Breast epithelium (tissue), 4 donors: ENCODE results near the gene RPL7L1. TPM values are rescaled to one million over a fixed set of nuclear protein-coding genes. Genes with fewer than 3 reads are reported as not detected.

Experiments used
- DNase-seq, 2 donors: peaks; one replicate each; pipeline ENCODE4 v3.0.0-alpha.2; 2019; ENCODE audit warnings: low spot score in 2 of 2
- H3K27ac ChIP-seq, 2 donors: fragments of 200-600 bp; sonication (generic) in 1 of 2; one replicate each; pipeline ENCODE4 v1.5.1; 2016 to 2019; ENCODE audit warnings: mild to moderate bottlenecking in 1 of 2
- H3K27me3 ChIP-seq, 2 donors: fragments of 200-600 bp; sonication (generic) in 1 of 2; one replicate each; pipeline versions ENCODE4 v1.5.1 to v1.6.0; 2017 to 2019; ENCODE audit warnings: control low read depth in 1 of 2, mild to moderate bottlenecking in 1 of 2
- H3K36me3 ChIP-seq: fragments of 200-600 bp; one replicate; pipeline ENCODE4 v1.5.1; 2019
- H3K4me1 ChIP-seq, 2 donors: fragments of 200-600 bp; sonication (generic); one replicate each; pipeline ENCODE4 v1.5.1; 2016 to 2019; ENCODE audit warnings: control low read depth in 1 of 2
- H3K4me3 ChIP-seq, 3 donors: fragments of 200-600 bp; sonication (generic); 1 replicate in 2 of 3; 2 replicates in 1 of 3; pipeline ENCODE4 v1.5.1; 2016 to 2019; ENCODE audit warnings: mild to moderate bottlenecking in 3 of 3, moderate library complexity in 2 of 3
- H3K9me3 ChIP-seq, 2 donors: fragments of 200-600 bp; sonication (generic) in 1 of 2; one replicate each; pipeline ENCODE4 v1.5.1; 2016 to 2019; ENCODE audit warnings: control low read depth in 1 of 2
- POLR2A ChIP-seq: fragments of 450-650 bp; IDR thresholded peaks from one replicate; pipeline ENCODE4 v1.6.1; 2016; ENCODE audit warnings: antibody characterized with exemption, mild to moderate bottlenecking, moderate library complexity
- POLR2AphosphoS5 ChIP-seq, 3 donors: sonication (generic); formaldehyde crosslinking; IDR thresholded peaks; one replicate each; pipeline ENCODE4 v1.6.1; 2017; ENCODE audit warnings: antibody characterized with exemption in 3 of 3
- intact Hi-C: fragments of 100-400 bp; cut with DNase I; formaldehyde crosslinking; loops from one replicate; pipeline ENCODE4 v1.15.1; 2023; ENCODE audit warnings: low total_unique reads
- total RNA-seq, 3 donors: library from RNA; depleted of rRNA; stranded (reverse); fragments of >200 nt; gene quantifications; one replicate each; pipeline ENCODE4 v1.1.0, GENCODE V29; 2016
- TF ChIP-seq, protein P1 (sequence below), 3 donors: fragments of 450-650 bp; IDR thresholded peaks; one replicate each; pipeline ENCODE4 v1.5.1; 2016 to 2017; ENCODE audit warnings: antibody characterized with exemption in 3 of 3, mild to moderate bottlenecking in 3 of 3, moderate library complexity in 3 of 3

RPL7L1 gene
- total RNA-seq, 3 donors from 2014 or later, result 85.5 to 107 (median 90.1) TPM

DNA sequence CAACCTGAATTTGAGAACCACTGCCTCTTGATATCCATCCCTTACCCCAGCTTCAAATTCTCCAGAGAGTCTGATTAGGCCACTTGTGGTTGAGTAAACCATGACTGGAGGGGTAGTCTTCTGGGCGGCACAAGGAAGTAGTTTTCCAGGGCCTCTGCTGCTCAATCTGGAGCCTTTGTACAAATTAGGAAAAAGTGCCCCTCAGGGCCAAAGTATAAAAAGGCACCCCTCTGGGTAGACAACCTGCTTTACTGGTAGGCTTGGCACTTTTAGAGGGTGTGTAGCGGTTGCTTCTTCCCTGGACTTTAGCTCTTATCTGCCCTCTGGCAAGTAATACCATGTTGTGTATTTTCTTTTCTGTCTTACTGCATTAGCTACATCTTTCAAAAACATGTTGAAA, 32.9 kb upstream of the RPL7L1 start:
- Histone ChIP-seq H3K27me3 (no peaks in the 10 kb centered on the region), H3K9me3 (no peaks in the 10 kb centered on the region), H3K4me3 (no peak overlapping the region), H3K4me1 (no peaks in the 10 kb centered on the region), H3K27ac (no peak overlapping the region), H3K36me3 (no peaks in the 10 kb centered on the region)
- TF ChIP-seq, protein P1, sequence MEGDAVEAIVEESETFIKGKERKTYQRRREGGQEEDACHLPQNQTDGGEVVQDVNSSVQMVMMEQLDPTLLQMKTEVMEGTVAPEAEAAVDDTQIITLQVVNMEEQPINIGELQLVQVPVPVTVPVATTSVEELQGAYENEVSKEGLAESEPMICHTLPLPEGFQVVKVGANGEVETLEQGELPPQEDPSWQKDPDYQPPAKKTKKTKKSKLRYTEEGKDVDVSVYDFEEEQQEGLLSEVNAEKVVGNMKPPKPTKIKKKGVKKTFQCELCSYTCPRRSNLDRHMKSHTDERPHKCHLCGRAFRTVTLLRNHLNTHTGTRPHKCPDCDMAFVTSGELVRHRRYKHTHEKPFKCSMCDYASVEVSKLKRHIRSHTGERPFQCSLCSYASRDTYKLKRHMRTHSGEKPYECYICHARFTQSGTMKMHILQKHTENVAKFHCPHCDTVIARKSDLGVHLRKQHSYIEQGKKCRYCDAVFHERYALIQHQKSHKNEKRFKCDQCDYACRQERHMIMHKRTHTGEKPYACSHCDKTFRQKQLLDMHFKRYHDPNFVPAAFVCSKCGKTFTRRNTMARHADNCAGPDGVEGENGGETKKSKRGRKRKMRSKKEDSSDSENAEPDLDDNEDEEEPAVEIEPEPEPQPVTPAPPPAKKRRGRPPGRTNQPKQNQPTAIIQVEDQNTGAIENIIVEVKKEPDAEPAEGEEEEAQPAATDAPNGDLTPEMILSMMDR (IDR thresholded peaks at IDR 0.05), result no peak
- TF ChIP-seq POLR2A (no peak), POLR2AphosphoS5 (IDR thresholded peaks at IDR 0.05) (no peak)
- DNase-seq, result no peak
- intact Hi-C loops, result no loop called here

DNA sequence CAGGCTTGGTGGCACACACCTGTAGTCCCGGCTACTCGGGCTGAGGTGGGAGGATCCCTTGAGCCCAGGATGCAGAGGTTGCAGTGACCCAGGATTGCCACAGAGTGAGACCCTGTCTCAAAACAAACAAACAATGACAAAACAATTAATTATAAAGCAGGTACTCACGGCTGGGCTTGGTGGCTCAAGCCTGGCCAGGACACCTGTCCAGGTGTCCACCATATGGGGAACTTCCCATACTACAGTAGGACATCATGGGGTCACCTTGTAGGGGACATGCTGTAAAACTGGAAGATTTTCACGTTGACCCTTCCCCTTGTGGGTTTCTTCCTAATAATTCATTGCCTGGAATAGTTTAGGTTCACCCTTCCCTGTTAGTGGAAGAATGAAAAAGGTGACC, 30.7 kb upstream of the RPL7L1 start:
- no peak for TF ChIP-seq POLR2AphosphoS5 (IDR thresholded peaks at IDR 0.05)
- TF ChIP-seq POLR2A, result no peak
- TF ChIP-seq, protein P1 (IDR thresholded peaks at IDR 0.05), result no peak
- intact Hi-C loops, result no loop called here

DNA sequence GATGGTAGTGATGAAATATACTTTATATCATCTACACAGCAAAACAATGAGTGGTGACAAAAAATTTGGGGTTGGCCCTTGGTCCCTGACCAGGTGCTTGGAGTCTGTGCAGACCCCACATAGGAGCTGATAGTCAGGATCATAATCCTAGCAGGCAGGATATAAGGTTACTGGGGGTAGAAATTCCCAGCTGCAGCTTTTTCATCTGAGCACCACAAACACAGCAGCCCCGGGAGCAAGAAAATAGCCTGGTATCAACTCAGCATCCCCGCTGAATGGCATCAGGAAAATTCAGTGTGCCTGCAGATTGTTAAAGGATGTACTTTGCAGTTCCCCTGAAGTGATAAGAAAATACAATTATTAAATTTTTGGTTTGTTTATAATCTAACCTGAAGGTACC, 27.8 kb upstream of the RPL7L1 start:
- no peaks in the 10 kb centered on the region for H3K36me3 ChIP-seq
- no peak overlapping the region for H3K4me3 ChIP-seq
- H3K27ac ChIP-seq, result no peak overlapping the region
- no peaks in the 10 kb centered on the region for H3K9me3 ChIP-seq
- intact Hi-C loops, result no loop called here
- DNase-seq, result no peak
- TF ChIP-seq POLR2A (no peak), POLR2AphosphoS5 (IDR thresholded peaks at IDR 0.05) (no peak)
- TF ChIP-seq, protein P1 (IDR thresholded peaks at IDR 0.05), result no peak
- no peaks in the 10 kb centered on the region for H3K4me1 ChIP-seq
- no peaks in the 10 kb centered on the region for H3K27me3 ChIP-seq

More for the DNA sequence above, 30.7 kb upstream of the RPL7L1 start:
- H3K4me3 ChIP-seq, result no peak overlapping the region
- no peaks in the 10 kb centered on the region for H3K27me3 ChIP-seq
- no peaks in the 10 kb centered on the region for H3K4me1 ChIP-seq
- no peak for DNase-seq
- no peak overlapping the region for H3K27ac ChIP-seq
- no peaks in the 10 kb centered on the region for H3K9me3 ChIP-seq
- H3K36me3 ChIP-seq, result no peaks in the 10 kb centered on the region

DNA sequence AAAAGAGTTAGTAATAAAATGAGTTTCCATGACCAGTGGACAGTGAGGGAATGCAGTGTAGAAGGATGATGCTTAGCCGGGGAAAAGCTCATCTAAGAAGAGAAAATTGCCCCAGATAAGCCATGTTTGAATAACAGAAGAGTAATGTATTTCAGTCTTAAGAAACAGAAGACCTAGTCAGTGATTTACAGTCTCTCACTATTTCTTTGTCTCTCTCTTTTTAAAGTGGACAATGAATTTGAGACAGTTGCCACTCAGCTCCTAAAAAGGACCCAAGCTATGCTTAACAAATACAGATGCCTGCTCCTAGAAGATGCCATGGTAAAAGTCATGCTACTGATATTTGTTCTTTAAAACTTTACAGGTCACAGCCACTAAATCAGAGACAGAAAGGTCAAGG, 19.4 kb upstream of the RPL7L1 start:
- H3K27ac ChIP-seq, result no peak overlapping the region
- intact Hi-C loops, result no loop called here
- no peaks in the 10 kb centered on the region for H3K9me3 ChIP-seq
- DNase-seq, result no peak
- TF ChIP-seq POLR2AphosphoS5 (IDR thresholded peaks at IDR 0.05), result no peak
- TF ChIP-seq, protein P1 (IDR thresholded peaks at IDR 0.05), result no peak
- no peak for TF ChIP-seq POLR2A
- H3K4me3 ChIP-seq, result no peak overlapping the region
- H3K36me3 ChIP-seq, result peaks cover 17% of the 10 kb centered on the region
- H3K4me1 ChIP-seq, result no peaks in the 10 kb centered on the region
- H3K27me3 ChIP-seq, result no peaks in the 10 kb centered on the region

DNA sequence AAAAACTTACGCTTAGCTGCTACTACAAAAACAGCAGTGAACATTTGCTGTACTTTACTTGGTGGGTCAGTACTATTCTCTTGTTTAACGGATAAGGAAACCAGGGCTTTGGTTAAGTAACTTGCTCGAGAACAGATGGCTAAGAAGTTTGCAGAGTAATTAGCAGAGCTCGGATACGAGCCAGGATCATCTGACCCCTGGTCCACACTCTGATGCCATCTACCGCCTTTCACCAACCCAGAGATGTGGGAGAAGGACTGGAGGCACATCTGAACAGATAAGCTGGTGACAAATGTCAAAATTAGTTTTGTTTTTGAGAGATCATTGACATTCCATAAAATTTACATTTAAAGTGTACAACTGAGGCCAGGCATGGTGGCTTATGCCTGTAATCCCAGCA, 18.9 kb upstream of the RPL7L1 start:
- intact Hi-C loops, result no loop called here
- no peak for DNase-seq

DNA sequence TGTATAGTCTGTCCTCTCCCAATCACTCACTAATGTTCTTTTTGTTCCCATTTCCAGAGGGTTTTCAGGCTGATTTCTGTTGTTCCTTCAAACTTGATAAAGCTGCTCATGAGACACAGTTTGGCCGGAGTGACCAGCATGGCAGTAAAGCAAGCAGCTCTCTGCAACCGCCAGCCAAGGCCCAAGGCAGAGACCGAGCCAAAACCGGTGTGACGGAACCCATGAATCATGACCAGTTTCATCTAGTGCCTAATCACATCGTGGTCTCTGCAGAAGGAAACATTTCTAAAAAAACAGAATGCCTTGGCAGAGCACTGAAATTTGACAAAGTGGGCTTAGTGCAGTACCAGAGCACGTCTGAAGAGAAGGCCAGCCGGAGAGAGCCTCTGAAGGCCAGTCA, 14.8 kb upstream of the RPL7L1 start:
- Histone ChIP-seq H3K27me3 (no peaks in the 10 kb centered on the region), H3K36me3 (peaks cover 9% of the 10 kb centered on the region), H3K27ac (no peak overlapping the region), H3K4me3 (no peak overlapping the region), H3K9me3 (no peaks in the 10 kb centered on the region), H3K4me1 (no peaks in the 10 kb centered on the region)
- TF ChIP-seq, protein P1 (IDR thresholded peaks at IDR 0.05), result no peak
- TF ChIP-seq POLR2AphosphoS5 (IDR thresholded peaks at IDR 0.05) (no peak), POLR2A (no peak)
- no peak for DNase-seq
- intact Hi-C loops, result no loop called here

More for the DNA sequence above, 18.9 kb upstream of the RPL7L1 start:
- Histone ChIP-seq H3K4me1 (no peaks in the 10 kb centered on the region), H3K36me3 (peaks cover 17% of the 10 kb centered on the region), H3K9me3 (no peaks in the 10 kb centered on the region), H3K27me3 (no peaks in the 10 kb centered on the region), H3K27ac (no peak overlapping the region), H3K4me3 (no peak overlapping the region)
- no peak for TF ChIP-seq POLR2A
